ENCODE measurements around the gene COL13A1. TPM values are rescaled to one million over a fixed set of nuclear protein-coding genes. Genes with fewer than 3 reads are reported as not detected.

The COL13A1 gene
- total RNA-seq, 1 experiment from 2014 or later, result 3.6 TPM

DNA sequence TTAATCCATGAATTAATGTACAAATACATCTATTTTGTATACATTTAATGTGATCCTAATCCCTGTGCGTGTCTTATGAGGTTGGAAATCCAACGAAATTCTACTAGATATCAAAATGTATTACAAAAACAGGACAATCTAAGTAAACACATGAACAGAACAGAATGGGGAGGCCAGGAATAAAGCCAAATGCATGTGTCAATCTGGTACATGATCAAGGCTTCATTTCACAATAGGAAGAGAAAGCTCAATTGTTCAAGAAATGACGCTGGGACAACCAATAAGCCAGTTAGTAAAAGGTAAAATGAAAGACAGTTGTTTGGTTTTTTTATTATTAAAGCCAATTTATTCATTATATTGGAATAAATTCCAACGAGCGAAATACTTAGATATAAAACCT is 83.0 kb downstream of the COL13A1 start:
- H2AK5ac ChIP-seq (ENCODE audit: insufficient read length, low read length), result no peak overlapping the region
- no peak for DNase-seq
- H2AFZ ChIP-seq (ENCODE audit: low read length), result no peak overlapping the region
- no peaks in the 10 kb centered on the region for H3K79me1 ChIP-seq (ENCODE audit: insufficient read depth, low read depth, low read length, poor library complexity, severe bottlenecking)
- Mint-ChIP-seq H3K27me3 (ENCODE audit: low read depth) (peaks cover 15% of the 10 kb centered on the region), H3K36me3 (ENCODE audit: insufficient read depth in 1 of 3, low read depth in 3 of 3) (no peaks in the 10 kb centered on the region), H3K4me1 (peaks cover 22 to 31% of the 10 kb centered on the region in 2 experiments), H3K4me3 (no peak overlapping the region), H3K27ac (no peak overlapping the region), H3K9me3 (no peaks in the 10 kb centered on the region; a peak in 1 of 5 replicates)
- no CpG with 5 or more reads among the region's 5 CpGs for WGBS (ENCODE audit: extremely low coverage, insufficient read length, low lambda C conversion rate)
- no peak overlapping the region for H4K5ac ChIP-seq (ENCODE audit: insufficient read length, low read depth, low read length)
- no peak overlapping the region for H2BK5ac ChIP-seq (ENCODE audit: insufficient read length, low read length)
- no peak overlapping the region for H2BK20ac ChIP-seq (ENCODE audit: low read depth, low read length, poor library complexity, severe bottlenecking)
- TF ChIP-seq, protein P1, sequence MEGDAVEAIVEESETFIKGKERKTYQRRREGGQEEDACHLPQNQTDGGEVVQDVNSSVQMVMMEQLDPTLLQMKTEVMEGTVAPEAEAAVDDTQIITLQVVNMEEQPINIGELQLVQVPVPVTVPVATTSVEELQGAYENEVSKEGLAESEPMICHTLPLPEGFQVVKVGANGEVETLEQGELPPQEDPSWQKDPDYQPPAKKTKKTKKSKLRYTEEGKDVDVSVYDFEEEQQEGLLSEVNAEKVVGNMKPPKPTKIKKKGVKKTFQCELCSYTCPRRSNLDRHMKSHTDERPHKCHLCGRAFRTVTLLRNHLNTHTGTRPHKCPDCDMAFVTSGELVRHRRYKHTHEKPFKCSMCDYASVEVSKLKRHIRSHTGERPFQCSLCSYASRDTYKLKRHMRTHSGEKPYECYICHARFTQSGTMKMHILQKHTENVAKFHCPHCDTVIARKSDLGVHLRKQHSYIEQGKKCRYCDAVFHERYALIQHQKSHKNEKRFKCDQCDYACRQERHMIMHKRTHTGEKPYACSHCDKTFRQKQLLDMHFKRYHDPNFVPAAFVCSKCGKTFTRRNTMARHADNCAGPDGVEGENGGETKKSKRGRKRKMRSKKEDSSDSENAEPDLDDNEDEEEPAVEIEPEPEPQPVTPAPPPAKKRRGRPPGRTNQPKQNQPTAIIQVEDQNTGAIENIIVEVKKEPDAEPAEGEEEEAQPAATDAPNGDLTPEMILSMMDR (conservative IDR thresholded peaks at IDR 0.05), result no peak
- H3K9me3 ChIP-seq (ENCODE audit: control insufficient read depth, low read depth, low read length), result no peaks in the 10 kb centered on the region
- no peaks in the 10 kb centered on the region for H4K20me1 ChIP-seq (ENCODE audit: control insufficient read depth, insufficient read depth, insufficient read length)
- H4K91ac ChIP-seq (ENCODE audit: insufficient read length, low read depth, low read length), result no peak overlapping the region
- no peak overlapping the region for H3K14ac ChIP-seq (ENCODE audit: insufficient read depth, low read length)
- no peak overlapping the region for H2BK120ac ChIP-seq (ENCODE audit: low read depth, low read length, poor library complexity, severe bottlenecking)
- no peak overlapping the region for H3K23ac ChIP-seq (ENCODE audit: insufficient read length, low read depth, low read length)
- no peaks in the 10 kb centered on the region; the same call in 1 of the 2 replicates for H3K4me1 ChIP-seq (ENCODE audit: insufficient read depth, low read length)
- no peaks in the 10 kb centered on the region for H3K79me2 ChIP-seq (ENCODE audit: insufficient read depth, low read length)
- no peak overlapping the region for H4K8ac ChIP-seq (replicated peaks; ENCODE audit: insufficient read length, low read depth, low read length)
- no peaks in the 10 kb centered on the region for H3K27me3 ChIP-seq (ENCODE audit: insufficient read depth, low read length)
- H3K27ac ChIP-seq (ENCODE audit: insufficient read length, low read depth, low read length), result no peak overlapping the region
- H3K9ac ChIP-seq (ENCODE audit: extremely low read depth, insufficient read length, low read length), result no peak overlapping the region
- no peak overlapping the region for H3T11ph ChIP-seq (ENCODE audit: low read length)
- H3K4ac ChIP-seq (ENCODE audit: low read depth, low read length), result no peak overlapping the region
- H2BK15ac ChIP-seq (ENCODE audit: low read depth, low read length), result no peak overlapping the region
- no peak overlapping the region for H3K4me2 ChIP-seq (ENCODE audit: insufficient read depth, insufficient read length, low read length)
- no peaks in the 10 kb centered on the region for H3K23me2 ChIP-seq (ENCODE audit: insufficient read length, low read depth, low read length, poor library complexity, severe bottlenecking)
- no peak overlapping the region for H3K56ac ChIP-seq (ENCODE audit: insufficient read length, low read depth, low read length)
- H2BK12ac ChIP-seq (ENCODE audit: insufficient read length, low read depth, low read length), result no peak overlapping the region
- H3K18ac ChIP-seq (ENCODE audit: insufficient read length, low read depth, low read length), result no peak overlapping the region

Measured in H9 (cell line).